ENCODE data around the gene TMEM123.

- TF ChIP-seq EP300 (IDR thresholded peaks at IDR 0.05; ENCODE audit: borderline replicate concordance) (no peak), TEAD4 (IDR thresholded peaks at IDR 0.05) (no peak), REST (IDR thresholded peaks at IDR 0.05; ENCODE audit: low read depth) (no peak), TAF1 (IDR thresholded peaks at IDR 0.05; ENCODE audit: low read depth) (no peak), YY1 (IDR thresholded peaks at IDR 0.05; ENCODE audit: low read depth) (no peak), TCF12 (IDR thresholded peaks at IDR 0.05; ENCODE audit: low read depth) (no peak), RAD21 (IDR thresholded peaks at IDR 0.05; ENCODE audit: low read depth) (no peak), CEBPB (IDR thresholded peaks at IDR 0.05) (no peak), CREB1 (IDR thresholded peaks at IDR 0.05; ENCODE audit: low read depth) (no peak), EGR1 (IDR thresholded peaks at IDR 0.05) (no peak), NFIC (IDR thresholded peaks at IDR 0.05) (no peak), FOXM1 (IDR thresholded peaks at IDR 0.05; ENCODE audit: borderline replicate concordance, low read depth) (no peak)
- TF ChIP-seq, protein P1, sequence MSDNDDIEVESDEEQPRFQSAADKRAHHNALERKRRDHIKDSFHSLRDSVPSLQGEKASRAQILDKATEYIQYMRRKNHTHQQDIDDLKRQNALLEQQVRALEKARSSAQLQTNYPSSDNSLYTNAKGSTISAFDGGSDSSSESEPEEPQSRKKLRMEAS (IDR thresholded peaks at IDR 0.05) = no peak
- TF ChIP-seq, protein P2, sequence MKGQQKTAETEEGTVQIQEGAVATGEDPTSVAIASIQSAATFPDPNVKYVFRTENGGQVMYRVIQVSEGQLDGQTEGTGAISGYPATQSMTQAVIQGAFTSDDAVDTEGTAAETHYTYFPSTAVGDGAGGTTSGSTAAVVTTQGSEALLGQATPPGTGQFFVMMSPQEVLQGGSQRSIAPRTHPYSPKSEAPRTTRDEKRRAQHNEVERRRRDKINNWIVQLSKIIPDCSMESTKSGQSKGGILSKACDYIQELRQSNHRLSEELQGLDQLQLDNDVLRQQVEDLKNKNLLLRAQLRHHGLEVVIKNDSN (IDR thresholded peaks at IDR 0.05) = no peak
These were observed 21.0 kb upstream of the TMEM123 start for GRCh38 chr11:102473543-102473942.

Data from Ishikawa (cell line).